ENCODE measurements around the gene LMO1.

LMO1 gene

GRCh38 chr11:8242499-8243280 is 21.0 kb downstream of the LMO1 start:
- no peak for DNase-seq

GRCh38 chr11:8242118-8242475 is 21.6 kb downstream of the LMO1 start:
- DNase-seq, result no peak

- DNase-seq, result no peak
Measured at GRCh38 chr11:8241373-8242117, 22.1 kb downstream of the LMO1 start.

GRCh38 chr11:8239536-8240228 is 24.0 kb downstream of the LMO1 start:
- DNase-seq, result no peak

- no peak for DNase-seq
Measured at GRCh38 chr11:8239040-8239439, 24.6 kb downstream of the LMO1 start.

- no peak for DNase-seq
Measured at GRCh38 chr11:8237453-8237852, 26.2 kb downstream of the LMO1 start.

- DNase-seq, result no peak
Measured at GRCh38 chr11:8235925-8236324, 27.8 kb downstream of the LMO1 start.

- DNase-seq, result no peak
Measured at GRCh38 chr11:8234910-8235309, 28.8 kb downstream of the LMO1 start.

GRCh38 chr11:8234425-8234821 is 29.3 kb downstream of the LMO1 start:
- DNase-seq, result no peak

GRCh38 chr11:8233691-8234424 is 29.8 kb downstream of the LMO1 start:
- DNase-seq, result no peak

GRCh38 chr11:8232849-8233606 is 30.6 kb downstream of the LMO1 start:
- no peak for DNase-seq

- no peak for DNase-seq
Measured at GRCh38 chr11:8232414-8232813, 31.3 kb downstream of the LMO1 start.

- DNase-seq, result no peak
Measured at GRCh38 chr11:8231979-8232378, 31.7 kb downstream of the LMO1 start.

GRCh38 chr11:8230921-8231847 is 32.5 kb downstream of the LMO1 start:
- DNase-seq, result no peak

- DNase-seq, result no peak
Measured at GRCh38 chr11:8230178-8230859, 33.4 kb downstream of the LMO1 start.

- DNase-seq, result no peak
Measured at GRCh38 chr11:8229299-8230177, 34.1 kb downstream of the LMO1 start.

- no peak for DNase-seq
Measured at GRCh38 chr11:8228231-8228630, 35.4 kb downstream of the LMO1 start.

GRCh38 chr11:8227156-8228152 is 36.2 kb downstream of the LMO1 start:
- no peak for DNase-seq
